NCI-H146 (cell line): ENCODE results near the gene P2RX2.

ENCODE experiments used
- DNase-seq: peaks from one replicate; lab custom pipeline; 2025; lab: John Stamatoyannopoulos, UW

The P2RX2 gene

DNA sequence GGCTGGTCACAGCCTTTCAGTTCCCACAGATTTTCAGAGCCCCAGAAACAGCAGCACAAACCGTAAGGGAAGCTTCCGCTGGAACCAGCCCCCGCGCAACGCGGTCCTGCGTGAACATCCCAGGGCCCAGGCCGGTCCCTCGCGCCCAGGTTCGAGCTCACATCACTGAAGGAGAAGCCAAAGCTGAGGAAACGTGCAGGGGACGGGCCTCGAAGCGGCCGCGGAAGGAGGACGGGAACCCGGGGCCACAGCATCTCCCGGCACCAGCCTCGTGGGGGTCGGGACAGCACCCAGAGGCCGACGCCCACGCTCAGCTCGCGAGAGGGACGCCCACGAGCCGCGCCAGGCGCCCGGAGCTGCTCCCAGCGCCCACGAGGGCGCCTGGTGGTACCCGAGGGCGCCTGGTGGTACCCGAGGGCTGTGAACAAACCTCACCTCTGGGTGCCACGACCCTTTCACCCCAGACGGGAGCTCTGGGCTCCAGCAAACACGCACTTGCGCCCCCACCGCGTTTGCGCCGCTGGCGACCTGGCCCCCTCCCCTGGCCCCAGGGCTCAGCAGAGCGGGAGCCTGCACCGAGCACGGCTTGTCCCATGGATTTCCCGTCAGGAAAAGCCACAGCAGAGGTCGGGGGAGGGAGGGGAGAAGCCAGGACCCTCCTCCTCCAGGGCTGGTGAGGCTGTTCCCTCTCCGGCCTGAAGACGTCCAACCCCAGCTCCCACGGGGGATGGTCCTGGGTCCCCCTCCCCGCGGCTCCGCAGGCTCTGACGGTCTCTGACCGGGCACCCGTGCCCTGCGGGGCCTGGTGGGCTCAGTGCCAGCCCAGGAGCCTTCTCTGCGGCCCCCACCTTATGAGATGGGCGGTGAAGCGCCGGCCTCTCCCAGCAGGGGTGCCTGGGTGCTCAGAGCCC, 15.1 kb upstream of the P2RX2 start:
- DNase-seq: no peak

DNA sequence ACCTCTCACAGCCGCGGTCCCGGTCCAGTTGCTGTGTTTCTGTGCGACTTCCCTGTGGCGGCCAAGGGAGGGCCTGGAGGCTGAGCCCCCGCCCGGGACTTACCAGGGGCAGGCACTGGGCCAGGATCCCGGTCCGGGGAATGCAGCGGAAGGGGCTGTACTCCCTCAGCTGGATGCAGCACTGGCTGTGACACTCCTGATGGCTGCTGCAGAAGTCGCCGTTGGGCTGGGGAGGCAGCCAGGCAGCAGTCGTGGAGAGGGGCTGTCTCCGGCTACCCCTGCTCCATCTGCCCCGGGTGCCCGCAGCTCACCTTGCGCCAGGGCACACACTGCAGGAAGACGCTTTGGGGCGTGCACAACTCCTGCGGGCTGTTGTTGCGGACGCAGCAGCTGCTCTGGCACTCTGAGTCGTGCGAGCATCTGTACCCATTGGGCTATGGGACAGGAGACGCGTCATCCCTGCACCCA, 14.4 kb upstream of the P2RX2 start:
- no peak for DNase-seq

DNA sequence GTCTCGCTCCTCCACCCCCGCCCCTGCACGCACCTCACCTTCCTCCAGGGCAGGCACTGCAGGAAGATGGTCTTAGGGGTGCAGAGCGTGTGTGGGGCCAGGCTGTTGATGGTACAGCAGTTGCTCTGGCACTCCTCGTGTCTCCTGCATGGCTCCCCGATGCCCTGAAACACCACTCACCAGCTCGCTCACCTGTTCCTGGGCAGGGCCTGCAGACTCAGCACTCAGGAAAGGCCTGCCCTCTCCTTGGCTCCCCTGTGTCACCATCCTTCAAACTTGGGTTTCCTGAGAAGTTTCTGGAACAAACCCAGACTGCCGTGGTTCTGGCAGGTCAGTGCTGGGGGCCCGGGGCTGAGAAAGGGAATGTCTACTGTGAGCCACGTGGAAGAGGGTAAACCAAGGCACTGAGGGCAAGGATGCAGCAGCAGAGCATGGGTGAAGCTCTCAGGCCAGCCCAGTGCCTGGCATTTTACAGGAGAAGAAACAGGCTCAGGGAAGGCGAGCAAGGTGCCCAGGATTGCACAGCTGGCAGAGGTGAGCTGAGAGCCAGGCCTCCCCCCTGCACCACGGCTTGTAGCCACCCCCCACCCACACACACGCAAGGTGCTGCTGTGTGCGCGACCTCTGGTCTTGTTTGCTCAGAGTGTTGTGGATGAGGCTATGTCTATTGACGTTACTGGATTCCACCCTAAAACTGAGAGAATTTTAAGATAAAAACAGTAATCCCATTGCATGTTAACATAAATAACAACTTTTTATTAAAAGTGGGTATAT, 13.7 kb upstream of the P2RX2 start:
- DNase-seq: no peak

DNA sequence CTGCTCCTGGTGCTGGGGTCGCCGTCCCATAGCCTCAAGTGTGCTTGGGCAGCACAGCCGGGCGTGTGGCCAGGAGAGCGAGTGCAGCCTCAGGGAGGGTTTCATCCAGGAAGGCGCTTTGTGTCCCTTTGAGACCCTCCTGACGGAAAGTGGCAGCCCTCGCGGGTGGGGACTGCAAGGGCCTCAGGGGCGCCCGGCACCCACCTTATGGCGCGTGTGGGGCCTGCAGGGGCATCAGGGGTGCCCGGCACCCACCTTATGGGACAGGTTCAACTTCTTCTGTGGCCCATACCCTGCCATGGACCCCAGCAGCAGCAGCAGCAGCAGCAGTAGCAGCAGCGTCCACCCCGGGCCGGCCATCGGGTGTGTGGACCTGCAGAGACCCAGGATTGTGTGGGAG, 12.7 kb upstream of the P2RX2 start:
- no peak for DNase-seq

DNA sequence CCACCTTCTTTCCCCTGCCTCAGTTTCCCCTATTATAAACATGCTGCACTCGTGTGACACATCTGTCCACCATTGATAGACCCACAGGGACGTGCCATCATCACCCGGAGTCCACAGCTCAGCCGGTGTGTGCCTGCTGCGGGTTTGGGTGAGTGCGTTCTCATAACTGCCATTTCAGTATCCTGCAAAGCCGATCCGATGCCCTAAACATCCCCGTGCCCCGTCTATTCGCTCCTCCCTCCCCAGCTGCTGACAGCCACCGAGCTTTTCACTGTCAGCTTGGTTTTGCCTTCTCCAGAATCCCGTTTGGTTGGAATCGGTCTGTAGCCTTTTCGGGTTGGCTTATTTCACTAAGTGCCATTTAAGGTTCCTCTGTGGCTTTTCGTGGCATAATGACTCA, 12.1 kb upstream of the P2RX2 start:
- DNase-seq: no peak

DNA sequence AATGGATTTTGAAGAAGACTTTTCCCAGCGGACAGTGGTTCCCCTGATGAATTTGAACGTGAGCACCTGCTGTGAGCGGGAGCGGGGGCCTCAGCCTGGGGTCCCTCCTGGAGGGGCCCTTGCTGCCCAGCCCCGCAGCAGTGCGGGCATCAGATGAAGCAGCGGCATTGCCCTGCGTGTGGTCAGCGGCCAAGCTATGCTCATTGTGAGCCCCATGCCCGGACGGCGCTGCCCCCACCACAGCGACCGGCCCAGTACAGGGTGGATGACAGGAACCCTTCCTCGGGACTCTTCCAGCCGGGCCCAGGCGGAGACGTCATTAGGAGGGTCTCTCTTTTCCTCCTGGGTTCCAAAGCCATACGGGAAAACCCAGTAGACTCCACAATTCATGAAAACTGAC, 11.6 kb upstream of the P2RX2 start:
- no peak for DNase-seq

DNA sequence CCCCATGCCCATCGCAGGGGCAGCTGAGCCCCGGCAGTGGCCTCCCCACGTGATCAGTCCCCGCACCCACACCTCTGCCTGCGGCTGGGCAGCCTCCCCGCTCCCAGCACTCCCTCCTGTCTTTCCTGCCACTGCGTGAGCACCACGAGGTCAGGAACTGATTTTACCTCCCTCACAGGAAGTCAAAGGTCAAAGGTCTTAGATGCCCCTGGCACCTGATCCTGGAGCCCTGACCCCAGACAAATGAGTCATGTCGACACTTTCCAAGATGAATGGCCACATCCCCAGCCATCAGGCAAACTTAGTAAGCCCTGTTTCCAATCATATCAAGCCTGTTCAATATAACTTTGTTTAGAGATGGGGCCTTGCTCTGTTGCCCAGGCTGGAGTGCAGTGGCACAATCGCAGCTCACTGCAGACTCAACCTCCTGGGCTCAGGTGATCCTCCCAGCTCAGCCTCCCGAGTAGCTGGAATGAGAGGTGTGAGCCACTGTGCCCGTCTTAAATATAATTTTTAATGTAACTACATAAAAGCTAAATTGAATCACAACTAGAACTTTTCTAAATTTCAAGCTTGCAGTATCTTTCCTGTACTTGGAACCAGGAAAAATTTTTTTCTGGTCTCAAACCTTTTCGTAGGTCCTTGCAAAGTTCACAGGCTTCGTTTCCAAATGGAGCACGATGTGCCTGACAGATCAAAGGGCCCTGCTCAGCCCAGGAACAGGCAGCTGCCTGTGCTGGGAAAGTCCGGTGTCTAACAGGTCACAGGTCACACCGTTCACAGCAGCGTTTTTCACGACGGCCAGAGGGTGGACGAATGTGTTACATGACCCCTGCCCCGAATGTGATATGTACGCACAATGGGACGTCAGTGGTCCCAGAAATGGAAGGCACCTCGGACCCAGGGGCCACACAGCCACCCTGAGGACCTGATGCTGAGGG, 10.1 kb upstream of the P2RX2 start:
- DNase-seq: no peak

DNA sequence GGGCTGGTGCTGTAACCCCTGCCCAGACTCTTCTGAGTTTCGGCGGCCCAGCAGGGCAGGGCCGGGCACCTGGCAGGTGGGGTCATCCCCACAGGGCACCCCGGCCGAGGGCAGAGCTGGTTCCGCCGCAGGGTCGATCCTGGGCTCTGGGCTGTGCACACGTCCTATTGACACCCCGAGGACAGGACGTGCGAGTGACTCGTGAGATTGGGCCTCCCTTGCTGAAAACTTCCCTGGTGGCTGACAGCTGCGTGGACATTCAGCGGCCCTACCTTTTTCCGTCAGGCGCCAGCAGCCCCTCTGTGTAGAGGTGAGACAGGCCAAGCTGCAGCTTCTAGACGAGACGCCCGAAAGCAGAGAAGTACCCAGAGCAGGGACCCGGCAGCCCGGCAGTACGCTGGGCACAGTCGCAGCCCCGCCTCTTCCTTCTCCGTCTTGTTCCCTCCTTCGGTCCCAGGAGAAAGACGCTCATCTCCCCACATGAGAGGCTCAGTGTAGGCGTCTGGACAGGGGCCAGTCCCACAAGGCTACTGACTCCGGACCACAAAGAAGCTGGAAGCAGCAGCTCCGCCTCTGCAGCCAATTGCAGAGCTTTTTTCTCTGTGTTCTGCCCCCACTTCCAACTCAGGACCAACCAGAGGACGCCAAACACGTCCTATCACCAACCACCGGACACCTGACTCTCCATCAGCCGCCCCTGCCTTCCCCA, 8.4 kb upstream of the P2RX2 start, which contains the start of gene LRCOL1:
Gene LRCOL1, minus strand, starts transcription at position 532 of the 709 bp plus-strand sequence. CDS start 4,331 bp downstream, outside the sequence.
- DNase-seq: peak; percentile 75

DNA sequence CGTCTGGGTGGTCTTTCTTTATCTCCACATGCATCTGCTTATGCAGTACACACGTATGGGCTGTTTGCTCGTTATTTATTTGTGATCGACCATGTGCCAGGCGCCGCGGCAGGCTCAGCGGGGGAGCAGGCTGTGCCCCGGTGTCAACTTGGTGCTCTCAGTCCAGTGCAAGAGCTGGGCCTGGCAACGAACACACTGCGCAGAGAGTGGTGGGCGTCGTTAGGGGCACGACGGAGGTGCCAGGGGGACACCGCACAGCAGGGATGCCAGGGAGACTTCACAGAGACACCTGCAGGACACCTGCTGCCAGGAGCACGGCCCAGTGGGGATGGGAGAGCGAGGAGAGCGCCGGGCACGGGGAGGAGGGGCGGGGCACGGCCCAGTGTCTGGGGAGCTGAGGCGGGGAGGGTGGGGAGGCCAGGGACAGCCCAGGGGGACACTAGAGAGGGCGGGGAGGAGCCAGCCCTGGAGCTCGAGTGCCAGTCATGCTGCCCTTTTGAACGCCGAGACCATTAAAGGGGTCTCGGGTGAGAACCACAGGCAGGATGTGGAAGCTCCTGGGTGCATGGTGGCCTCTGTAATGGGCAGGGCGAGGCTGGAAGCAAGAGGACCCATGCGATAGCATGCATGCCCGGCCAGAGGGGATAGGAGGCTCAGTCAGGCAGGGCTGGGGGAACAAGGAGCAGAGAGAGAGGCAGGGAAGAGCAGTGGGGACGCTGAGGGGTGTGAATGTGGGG, 7.5 kb upstream of the P2RX2 start:
- peak; percentile 34 for DNase-seq

DNA sequence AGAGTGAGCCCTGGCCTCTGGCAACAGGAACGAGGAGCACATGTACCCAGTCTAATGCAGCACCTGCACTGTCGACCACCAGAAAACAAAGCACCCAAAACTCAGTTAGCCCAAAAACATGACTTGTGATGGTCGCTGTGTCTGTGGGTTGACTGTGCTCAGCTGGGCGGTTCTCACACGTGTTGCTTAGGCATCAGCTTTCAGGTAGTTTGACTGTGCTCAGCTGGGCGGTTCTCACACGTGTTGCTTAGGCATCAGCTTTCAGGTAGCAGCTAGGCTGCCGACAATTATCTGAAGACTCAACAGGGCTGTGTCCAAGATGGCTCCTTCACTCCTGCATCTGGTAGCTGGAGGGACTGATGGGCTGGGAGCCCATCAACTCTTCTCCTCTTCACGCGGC, 7.0 kb upstream of the P2RX2 start:
- DNase-seq: no peak

DNA sequence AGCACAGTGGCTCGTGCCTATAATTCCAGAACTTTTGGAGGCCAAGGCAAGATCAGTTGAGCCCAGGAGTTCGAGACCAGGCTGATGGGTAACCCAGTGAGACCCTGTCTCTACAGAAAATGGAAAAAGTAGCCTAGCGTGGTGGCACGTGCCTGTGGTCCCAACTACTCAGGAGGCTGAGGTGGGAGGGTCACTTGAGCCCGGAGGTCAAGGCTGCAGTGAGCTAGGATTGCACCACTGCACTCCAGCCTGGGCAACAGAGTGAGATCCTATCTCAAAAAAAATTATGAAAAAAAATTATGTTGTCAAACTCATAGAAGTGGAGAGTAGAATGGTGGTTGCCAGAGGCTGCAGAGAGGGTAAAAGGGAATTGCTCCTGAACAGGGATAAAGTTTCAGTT, 4.5 kb upstream of the P2RX2 start:
- no peak for DNase-seq

DNA sequence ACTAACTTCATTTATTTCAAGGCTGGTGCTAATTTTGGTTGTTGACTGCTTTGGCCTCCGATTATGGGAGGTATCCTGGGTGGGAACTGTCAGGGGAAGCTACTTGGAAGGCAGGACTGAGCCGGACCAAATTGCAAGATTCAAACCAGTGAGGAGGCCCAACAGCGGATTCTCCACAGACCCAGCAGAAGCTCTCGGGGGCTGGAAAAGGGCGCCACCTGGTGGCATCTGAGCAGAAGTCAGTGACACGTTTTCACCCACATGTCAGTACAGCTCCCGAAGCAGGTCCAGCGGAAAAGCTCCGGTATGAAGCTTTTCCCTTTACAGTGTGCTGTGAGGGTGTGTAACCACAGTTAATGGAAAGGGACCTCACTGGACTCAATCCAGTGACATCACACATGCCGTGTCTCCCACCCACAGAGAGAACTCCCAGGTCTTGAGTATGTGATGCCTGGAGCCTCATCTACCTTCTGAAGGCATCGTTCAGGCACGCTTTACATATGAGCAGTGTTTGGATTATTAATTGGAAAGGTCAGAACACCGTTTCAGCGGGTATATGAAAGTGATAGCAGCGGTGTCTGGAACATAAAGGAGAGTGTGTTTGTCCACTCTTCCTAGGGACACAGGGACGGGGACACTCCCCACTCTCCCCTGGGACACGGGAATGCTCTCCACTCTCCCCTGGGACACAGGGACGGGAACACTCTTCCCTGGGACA, 3.6 kb upstream of the P2RX2 start:
- DNase-seq: peak; percentile 79

DNA sequence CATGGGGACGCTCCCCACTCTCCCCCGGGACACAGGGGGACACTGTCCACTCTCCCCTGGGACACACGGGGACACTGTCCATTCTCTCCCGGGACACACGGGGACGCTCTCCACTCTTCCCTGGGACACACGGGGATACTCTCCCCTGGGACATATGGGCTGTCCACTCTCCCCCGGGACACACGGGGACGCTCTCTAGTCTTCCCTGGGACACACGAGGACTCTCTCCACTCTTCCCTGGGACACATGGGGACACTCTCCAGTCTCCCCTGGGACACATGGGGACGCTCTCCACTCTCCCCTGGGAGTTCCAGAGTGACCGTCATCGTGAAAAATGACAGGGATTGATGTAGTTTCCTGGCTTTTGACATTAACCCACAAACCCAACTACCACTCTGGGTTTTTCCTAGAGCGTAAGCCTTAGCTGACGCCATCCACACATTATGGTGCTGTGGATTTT, 3.0 kb upstream of the P2RX2 start:
- DNase-seq: no peak

DNA sequence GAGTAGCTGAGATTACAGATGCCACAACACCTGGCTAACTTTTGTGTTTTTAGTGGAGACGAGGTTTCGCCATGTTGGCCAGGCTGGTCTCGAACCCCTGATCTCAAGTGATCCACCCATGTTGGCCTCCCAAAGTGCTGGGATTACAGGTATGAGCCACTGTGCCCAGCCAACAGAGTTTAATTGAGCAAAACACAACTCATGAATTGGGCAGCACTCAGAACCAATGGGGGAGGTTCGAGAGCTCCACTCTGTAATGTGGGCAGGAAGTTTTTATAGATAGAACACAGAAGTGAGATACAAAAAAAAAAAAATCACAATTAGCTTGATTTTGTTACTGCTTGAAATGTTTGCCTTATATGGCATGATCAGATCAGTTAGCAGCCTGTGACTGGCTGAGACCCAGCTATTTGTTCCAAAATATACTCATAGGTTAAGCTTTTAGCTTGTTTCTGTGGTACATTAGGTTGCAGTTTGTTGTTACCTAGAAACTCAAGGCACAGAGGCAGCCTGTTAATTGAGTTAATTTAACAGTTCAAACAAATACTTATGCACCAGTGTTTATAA, 1.4 kb upstream of the P2RX2 start:
- no peak for DNase-seq

DNA sequence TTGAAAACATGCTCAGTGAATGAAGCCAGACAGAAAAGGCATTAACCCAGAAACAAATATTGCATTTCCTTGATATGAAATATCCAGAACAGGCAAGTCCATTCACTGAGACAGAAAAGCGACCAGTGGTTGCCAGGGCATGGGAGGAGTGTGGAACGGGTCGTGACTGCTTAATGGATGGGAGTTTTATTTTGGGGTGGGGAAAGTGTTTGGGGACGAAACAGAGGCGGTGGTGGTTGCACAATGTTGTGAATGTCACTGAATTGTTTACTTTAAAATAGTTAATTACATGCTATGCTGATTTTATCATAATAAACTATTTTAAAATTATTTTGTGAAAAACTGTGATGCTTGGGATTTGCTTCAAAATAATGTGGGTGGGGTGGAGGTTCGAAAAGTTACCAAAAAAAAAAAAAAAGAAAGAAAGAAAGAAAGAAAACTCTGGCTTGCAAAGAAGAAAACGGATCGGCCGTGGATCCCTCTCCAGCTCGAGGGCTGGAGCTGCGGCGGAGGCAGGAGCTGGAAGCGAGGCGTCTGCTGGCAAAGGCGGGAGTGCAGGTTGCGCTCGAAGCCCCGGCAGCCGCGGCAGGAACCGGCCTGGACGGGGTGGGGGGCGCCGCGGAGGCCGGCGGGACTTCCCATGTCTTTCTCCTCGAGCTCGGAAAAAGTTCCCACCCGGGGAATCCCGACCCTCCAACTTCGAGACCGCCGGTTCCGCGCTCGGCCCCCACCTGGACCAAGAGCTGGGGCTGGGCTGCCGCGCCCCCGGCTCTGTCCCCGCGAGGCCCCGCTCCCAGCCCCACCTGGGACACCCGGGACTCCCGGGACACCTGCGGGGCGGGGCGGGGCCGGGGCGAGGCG, 524 bp upstream of the P2RX2 start:
- peak; percentile 49 for DNase-seq

DNA sequence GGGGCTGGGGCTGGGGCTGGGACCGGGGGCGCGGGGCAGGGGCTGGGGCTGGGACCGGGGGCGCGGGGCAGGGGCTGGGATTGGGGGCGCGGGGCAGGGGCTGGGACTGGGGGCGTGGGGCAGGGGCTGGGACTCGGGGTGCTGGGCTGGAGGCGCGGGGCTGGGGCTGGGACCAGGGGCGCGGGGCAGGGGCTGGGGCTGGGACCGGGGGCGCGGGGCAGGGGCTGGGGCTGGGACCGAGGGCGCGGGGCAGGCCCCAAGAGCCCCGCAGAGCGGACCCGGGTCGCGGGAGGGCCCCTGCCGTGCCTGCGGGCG, 452 bp downstream of the P2RX2 start:
- no peak for DNase-seq

DNA sequence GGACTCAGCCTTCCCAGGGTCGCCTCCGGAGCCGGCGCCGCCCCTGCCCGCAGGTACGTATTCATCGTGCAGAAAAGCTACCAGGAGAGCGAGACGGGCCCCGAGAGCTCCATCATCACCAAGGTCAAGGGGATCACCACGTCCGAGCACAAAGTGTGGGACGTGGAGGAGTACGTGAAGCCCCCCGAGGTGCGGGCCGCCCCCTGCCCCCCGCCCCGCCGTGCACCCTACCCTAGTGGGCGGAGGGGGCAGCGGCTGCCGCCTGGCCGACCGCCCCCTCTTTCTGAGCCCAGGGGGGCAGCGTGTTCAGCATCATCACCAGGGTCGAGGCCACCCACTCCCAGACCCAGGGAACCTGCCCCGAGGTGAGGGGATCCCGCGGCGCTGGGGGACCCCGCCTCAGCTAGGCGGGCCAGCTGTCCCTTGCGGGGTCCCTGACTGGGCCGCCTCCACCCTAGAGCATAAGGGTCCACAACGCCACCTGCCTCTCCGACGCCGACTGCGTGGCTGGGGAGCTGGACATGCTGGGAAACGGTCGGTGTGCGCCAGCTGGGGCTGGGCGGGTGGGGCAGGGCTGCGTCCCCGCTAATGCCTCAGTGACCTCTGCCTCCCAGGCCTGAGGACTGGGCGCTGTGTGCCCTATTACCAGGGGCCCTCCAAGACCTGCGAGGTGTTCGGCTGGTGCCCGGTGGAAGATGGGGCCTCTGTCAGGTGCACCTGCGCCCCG, 973 bp downstream of the P2RX2 start:
- no peak for DNase-seq
